HG03159 (cell line): Measurements from ENCODE around the gene VPS37B.

Experiments used
- ATAC-seq: cut with Tn5 transposase; IDR thresholded peaks from one replicate; pipeline ENCODE4 v1.9.1; 2021; ENCODE audit warnings: mild to moderate bottlenecking, moderate library complexity; ENCODE audit not compliant: unreplicated experiment

Gene VPS37B

DNA sequence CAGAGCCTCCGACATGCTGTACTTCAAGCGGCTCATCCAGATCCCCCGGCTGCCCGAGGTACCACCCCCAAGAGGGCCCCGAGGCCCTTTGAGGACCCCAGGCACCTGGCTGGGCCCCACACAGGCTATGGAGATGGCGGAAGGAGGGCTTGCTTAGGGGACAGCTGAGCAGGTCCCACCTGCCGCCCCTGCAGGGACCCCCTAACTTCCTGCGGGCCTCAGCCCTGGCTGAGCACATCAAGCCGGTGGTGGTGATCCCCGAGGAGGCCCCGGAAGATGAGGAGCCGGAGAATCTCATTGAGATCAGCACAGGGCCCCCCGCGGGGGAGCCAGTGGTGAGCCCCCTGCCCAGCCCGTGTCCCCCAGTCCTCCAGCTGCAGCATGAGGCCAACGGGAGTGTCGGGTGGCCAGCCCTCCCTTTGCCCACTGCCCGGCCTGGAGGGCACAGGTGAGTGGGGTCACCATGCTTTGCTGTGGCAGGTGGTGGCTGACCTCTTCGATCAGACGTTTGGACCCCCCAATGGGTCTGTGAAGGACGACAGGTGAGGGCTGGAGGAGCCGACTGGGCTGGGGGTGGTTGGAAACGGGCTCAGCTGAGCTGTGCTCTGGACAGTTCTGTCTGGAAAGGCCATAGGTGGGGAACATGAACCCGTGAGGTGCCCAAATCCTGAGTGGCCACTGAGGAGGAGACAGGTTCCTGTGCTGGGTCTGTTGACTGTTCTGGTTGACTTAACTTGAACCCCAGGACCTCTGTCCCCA, 40.7 kb downstream of the VPS37B start:
- no peak for ATAC-seq

DNA sequence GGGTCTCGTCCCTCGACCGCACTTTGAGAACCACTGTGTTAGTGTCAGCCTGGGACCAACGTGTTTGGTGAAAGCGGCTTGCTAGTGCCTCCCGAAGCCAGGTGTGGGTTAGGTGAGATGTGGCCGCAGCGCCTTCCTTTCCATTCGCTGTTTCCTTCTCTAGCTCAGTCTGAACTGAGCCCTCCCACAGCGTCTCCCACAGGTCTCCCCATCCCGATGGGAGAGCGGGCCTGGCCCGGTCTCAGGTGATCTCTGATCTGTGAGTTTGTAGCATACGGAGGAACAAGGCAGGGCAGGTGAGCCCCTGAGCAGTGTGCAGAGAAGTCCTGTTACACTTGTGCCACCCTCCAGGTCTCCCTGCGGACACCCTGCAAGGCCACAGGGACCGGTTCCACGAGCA, 41.4 kb downstream of the VPS37B start:
- no peak for ATAC-seq

DNA sequence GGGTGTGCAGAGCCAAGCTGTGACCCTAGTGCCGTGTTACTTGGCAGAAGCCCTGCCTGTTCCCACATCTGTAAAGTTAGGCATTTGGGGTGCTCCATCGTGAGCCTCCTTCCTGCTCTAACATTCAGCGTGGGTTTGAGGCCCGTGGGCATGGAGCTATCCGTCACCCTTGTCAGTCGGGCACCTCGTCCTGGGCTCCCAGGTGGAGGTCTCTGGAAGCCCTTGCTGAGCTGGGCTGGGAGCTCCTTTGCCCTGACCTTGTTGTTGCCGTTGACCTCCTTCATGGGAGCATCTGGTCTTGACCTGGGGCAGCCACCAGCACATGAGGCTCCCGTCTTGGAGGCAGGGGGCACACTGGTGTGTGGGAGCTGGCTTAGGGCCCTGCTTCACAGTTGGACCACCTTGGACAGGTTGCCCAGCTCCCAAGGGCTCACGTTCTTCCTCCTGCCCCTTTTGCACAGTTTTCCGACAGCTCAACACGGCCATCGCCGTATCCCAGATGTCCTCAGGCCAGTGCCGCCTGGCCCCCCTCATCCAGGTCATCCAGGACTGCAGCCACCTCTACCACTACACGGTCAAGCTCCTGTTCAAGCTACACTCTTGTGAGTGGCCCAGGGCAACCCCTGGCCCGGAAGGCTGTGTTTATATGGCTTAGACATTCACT, 42.2 kb downstream of the VPS37B start:
- no peak for ATAC-seq

DNA sequence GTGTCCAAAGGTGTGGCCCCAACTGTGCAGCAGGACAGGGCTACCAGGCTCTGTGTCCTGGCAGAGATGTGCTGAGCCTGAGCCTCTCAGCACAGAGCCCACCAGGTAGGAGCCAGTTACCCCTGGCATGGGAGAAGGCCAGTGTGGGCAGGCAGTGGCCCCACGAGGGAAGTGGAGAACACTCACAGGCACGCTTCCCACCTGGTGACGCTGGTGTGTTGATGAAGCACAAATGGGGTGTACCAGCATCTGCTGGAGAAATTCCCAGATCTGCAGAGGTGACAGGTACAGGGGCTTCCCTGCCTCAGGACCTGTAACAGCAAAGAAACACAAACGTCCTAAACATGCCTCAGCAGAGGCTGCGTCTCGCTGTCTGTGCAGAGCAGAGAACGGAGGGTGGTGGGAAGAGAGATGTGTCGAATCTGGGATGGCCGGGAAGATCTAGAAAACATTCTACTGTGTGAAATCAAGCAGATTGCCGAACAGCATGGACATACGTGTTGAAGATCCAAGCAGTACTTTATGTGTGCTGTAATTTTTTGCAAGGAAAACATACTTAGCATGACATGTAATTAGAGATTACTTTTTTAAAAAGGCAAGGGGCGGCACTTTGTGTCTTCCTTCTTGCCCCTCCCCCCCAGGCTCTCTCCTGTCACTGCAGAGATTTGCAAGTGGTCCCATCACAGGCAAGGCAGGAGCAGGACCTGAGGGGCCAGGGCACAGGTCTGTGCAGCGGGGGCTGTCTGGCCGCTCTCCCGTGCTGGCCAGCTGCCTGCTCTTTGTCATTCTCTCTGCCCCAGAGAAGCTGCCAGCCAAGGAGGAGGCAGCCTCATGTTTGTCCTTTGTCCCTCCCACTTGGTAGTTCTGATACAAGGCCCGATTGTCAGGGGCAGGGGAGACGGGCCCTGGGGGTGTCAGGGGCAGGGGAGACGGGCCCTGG, 43.3 kb downstream of the VPS37B start:
- ATAC-seq = no peak

DNA sequence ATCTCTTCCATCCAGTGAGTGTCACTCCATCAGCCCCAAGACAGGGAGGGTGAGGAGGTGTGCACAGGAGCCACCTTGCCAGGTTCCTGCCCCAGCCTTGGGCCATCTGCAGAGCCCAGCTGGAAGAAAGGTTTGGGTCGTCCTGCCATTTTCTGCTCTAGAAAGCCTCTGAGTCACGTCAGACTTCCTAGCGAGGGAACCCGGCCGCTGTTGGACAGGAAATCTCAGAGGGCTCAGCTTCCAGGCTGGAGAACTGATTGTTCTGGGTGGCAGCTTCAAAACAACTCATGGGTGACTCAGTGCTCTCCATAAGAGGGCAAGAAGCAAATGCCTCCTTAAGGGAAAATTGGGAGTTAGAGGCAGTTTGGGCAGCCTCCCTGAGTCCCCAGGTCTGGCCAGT, 44.1 kb downstream of the VPS37B start:
- ATAC-seq = no peak

DNA sequence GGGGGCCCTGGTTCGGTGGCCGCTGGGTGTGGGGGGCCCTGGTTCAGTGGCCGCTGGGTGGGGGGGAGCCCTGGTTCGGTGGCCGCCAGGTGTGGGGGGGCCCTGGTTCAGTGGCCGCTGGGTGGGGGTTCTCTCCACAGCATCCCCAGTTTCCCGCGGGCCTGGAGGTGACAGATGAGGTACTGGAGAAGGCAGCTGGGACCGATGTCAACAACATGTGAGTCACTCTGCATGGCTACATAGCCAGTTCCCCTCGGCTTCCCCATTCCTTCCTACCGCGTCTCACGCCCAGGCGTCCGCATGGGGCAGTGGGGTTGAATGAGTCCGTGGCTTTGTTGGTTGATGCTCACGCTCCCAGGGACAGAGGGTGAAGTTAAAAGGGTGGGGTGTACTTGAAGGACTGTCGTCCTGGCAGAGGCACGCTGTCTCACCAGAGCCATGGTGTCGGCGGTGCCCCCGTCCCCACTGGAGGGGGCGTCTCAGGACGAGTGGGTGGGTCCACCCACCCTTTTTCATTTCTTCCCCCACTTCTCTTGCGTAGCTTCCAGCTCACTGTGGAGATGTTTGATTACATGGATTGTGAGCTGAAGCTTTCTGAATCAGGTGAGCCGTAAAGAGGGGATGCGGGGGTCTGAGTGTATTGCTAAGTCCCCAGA, 45.1 kb downstream of the VPS37B start:
- no peak for ATAC-seq

DNA sequence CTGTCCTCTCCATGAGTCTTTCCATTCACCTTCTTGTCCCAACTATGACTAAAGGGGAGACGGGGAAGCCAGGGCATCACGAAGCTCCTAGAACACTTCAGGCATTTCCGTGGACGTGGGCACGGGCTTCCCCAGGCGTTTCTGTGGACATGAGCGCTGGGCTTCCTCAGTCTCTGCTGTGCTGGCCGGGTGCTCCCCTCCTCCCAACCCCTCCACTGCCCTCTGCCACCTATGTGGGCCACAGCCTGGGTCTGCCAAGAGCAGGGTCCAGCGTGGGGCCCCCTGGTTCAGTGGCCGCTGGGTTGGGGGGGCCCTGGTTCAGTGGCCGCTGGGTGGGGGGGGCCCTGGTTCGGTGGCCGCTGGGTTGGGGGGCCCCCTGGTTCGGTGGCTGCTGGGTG, 45.9 kb downstream of the VPS37B start:
- no peak for ATAC-seq

DNA sequence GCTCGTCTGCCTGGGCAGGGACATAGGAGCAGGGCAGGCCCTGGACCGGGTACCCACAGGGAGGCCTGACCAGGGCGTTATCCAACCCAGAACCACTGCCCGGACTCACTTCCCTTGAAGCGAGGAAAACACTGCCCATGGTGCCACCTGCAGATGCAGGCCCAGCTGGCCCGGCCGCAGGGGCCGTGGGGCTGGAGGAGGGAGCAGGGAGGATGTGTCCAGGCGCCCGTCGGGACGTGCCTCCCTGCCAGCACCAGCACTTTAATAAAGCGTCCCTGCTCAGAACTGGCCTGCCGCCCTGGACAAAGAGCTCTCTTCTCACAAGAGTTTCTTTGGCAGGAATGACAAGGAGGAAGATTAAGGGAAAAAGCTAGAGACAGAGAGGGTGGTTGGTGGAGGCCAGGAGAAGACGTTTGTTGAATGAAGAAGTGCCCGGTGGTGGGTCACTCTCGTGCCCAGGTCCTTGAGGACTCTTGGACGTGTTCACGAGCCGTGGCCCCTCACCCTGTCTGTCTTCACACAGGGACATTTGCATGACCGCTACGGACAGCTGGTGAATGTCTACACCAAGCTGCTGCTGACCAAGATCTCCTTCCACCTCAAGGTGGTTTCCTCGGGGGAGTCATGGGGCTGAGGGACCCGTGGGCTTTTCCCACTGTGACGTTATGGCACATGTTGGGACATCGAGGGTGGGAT, 46.4 kb downstream of the VPS37B start:
- no peak for ATAC-seq

DNA sequence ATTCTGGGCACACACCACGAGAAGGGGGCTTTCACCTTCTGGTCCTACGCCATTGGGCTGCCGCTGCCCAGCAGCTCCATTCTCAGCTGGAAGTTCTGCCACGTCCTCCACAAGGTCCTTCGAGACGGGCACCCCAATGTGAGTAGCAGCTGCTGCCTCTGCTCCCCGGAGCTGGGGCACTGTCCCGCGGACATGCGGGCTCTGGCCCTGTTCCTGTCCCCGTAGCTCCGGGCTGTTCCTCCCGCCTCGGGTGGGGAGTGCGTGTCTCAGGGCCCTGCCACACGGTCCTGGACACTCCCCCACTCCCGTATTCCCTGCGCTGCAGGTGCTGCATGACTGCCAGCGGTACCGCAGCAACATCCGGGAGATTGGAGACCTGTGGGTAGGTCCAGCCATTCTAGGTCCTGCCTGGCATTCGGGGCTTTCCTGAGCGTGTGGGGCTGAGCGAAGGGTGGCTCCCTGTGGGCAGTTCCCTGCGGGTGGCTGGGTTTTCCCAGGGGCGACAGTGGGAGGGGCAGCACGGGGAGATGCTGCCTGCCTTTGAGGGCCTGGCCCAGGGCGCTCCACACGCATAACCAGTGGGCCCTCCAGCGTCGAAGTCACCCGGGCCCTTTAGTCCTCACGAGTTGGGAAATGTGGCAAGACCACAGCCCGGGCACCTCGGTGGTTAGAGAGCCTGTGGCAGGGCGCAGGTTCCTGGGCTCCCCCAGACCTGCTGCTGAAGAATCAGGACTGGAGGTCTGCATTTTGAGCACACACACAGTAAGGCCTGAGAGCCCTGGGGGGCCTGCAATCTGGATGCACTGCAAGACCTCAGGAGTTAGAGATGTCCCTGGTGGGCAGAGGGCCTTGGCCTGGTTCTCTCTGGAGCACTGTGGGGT, 47.2 kb downstream of the VPS37B start:
- no peak for ATAC-seq

DNA sequence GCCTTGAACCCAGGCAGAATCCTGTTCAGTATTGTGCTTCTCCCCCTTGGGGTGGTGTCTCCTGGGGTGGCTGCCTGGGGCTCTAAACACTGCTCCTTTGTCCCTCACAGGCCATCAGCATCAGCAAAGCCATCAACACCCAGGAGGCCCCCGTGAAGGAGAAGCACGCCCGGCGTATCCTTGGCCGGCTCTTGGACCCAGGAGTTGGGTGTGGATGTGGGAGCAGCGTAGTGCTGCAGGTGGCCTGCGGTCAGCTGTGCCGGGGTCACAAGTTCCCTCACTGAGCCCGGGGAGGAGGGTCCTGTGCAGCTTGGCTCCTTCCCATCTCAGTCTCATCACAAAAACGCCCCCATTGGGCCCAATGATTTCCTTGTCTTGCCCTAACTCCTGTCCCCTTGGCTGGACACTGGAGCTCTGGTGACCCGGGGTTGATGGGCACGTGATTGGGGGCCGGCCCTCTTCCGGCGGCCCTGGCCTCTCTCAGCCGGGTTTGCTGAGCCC, 48.0 kb downstream of the VPS37B start:
- no peak for ATAC-seq

DNA sequence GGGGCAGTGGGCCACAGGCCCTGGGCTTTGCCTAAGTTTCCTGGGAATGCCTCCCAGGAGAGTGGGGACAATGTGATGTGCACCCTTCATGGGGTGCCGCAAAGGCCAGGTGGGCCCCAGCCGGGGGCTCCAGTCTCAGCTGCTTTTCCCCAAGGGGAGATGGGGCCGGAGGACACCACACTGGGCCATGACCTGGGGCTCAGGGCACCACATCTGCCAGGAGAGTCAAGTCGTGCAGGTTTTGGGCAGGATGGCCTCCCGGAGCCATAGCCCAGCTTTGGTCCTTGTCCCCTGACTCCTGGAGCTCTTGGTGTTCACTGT, 48.4 kb downstream of the VPS37B start:
- ATAC-seq = no peak

DNA sequence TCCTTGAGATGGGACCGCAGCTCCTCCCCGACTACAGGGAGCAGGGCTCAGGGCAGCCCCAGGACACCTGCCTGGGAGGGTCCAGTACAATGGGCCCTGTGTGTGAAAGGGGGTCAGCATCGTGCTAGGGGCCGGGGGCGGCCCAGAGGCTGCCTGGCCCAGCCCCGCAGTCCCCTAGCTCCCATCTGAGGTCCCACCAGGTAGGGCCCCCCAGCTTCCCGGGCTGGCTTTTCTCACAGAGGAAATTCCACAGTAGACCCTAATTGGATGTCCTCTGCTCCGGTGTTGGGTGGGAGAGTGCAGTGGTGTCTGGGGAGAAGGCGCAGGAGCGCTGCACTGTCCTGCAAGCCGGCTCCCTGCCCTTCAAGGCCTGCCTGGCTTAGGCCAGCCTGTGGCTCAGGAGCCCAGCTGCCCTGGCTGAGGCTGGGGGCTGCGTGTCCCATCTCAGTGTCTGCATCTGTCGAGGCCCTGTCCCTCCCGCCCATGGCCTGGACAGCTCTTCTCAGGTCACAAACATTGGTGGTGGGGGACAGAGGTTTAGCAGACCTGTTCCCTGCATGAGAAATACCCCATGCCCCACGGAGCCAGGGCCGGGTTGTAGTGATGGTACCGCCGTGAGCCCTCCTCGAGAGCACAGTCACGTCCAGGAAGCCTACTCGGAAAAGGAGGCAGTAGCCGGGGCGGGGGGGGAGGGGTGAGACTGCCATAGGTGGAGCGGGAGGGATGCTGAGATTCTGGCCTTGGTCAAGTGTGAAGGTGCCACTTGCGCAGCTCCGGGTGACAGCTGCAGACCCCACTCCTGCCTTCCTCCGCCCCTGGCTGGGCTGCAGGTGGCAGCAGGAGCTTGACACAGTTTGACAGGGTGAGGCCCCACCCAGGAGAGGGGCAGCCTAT, 49.1 kb downstream of the VPS37B start:
- no peak for ATAC-seq

DNA sequence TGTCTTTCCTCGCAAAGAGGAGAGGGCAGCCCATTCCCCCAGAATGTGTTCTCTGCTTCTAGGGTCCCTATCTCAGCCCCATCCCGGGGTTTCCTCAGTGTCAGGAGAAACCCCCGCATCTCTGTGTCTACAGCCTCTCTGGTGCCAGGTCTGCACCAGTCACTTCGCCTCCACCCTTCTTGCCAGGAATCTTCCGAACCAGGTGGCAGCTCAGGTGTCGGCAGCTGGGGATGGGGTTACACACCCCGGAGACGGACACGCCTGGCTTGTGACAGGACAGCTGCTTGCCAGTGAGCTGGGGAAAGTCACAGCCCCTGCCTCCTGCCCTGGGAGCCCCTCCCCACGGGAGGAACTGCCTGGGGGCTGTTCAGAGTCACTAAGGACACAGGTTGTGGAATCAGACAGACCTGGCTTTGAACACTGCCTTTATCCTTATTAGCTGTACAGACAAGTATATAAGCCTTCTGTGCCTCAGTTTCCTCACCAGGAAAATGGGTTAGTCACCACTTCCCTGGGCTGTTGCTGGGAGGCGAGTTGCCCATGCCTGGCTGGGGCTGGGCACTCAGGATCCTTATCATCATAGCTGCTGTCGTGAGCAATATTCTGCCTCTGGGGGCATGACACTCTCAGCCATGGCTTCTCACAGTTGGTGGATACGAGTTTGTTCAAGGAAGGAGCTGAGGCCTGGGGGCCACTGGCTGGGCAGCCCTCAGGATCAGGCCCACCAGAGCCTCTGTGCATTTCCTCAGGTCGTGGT, 49.9 kb downstream of the VPS37B start:
- ATAC-seq = no peak

DNA sequence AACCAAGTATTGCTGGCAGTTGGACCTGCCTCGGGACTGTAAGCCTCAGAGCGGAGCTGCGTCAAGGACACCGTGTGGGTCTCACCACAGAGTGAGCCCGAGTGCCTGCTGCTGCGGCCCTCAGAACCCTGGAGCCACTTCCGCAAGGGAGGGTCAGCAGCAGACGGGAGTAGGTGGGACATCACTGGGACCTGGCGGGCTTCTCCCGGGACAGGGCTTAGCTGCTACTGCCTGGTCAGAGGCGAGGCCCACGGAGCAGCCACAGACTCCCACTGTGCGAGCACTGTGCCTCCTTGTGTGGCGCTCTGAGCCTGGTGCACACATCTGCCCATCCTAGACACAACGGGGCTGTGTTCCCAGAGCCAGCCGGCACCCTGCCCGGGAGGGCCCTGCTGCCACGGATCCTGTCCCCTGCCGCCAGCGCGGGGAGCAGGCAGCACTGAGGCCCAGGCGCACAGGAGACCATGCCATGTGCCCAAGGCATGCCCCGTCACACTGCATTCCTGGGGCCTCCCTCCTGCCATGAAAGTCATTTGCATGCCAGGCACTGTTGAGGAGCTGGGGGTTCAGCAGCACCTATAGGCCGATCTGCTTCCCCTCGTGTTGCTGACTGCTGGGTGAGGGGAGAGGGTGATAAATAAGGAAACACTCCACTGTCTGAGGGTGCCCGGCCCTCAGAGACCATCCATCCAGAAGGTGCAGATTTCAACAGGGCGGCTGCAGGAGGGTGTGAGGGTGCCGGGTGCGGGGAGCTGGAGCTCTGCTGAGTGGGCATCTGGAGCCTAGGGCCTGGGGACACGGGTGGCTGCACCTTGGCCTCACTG, 50.7 kb downstream of the VPS37B start:
- ATAC-seq = no peak

DNA sequence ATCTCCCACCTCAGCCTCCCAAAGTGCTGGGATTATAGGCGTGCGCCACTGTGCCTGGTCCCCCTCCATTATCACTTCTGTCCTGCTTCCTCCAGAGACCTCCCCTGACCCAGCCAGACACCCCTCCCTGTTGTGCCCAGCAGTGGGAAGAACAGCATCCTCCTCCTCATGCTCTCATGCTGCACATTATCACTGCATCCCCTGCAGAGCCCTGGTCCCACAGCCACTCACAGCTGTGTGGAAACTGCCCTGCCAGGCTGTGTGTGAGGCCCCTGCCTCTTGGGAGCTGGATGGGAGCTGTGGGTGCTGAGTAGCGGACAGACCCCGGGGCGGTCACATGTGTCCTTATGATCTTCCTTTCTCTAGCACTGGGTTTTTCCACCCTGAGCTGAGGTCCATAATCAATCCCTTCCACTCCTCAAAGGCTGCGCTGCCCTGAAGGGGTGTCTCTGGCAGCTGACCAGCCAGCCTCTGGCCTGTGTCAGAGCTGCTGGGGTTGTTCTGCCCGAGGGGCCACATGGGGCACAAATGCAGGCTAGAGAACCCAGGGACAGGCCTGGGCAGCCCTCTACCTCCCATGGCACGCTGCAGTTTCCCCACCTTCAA, 51.5 kb downstream of the VPS37B start:
- ATAC-seq = no peak

DNA sequence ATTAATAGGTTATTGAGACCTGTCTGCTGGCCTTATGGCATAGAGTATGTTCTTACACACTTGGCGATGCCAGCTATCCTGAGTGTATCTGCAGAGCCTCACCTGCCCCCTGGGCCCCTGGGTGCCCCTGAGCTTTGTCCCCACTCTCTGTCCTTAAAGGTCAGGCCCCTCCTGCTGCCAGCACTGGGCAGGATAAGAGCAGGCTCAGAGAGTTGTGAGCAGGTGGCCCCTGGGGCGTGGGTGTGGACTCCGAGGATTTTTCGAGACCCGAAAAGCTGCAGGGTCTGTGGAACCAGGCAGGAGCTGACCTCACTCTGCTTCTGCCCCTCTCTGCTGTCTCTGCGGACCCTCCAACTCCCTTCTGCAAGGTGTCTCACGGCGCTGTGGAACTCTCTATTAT, 52.5 kb downstream of the VPS37B start:
- ATAC-seq = no peak
